Trophoblast cell (in vitro differentiated cells and primary cell): ENCODE data around the gene NRL.

ENCODE experiments used
- DNase-seq, 2 donors: peaks; one replicate each; pipeline ENCODE4 v3.0.0-alpha.2; 2016
- H2AFZ ChIP-seq: 2 replicates; pipeline ENCODE4 v1.6.1; 2013; ENCODE audit warnings: low read length, moderate library complexity, mild to moderate bottlenecking; ENCODE audit not compliant: insufficient read depth, poor library complexity
- H2AK5ac ChIP-seq: 2 replicates; pipeline ENCODE4 v1.6.1; 2013; ENCODE audit warnings: mild to moderate bottlenecking, low read length
- H2BK120ac ChIP-seq: 2 replicates; pipeline ENCODE4 v1.6.1; 2013; ENCODE audit warnings: low read length, mild to moderate bottlenecking, moderate library complexity; ENCODE audit not compliant: insufficient read depth, poor library complexity
- H2BK12ac ChIP-seq: 2 replicates; pipeline ENCODE4 v1.6.1; 2013; ENCODE audit warnings: mild to moderate bottlenecking, low read length, moderate library complexity
- H2BK5ac ChIP-seq: 2 replicates; pipeline ENCODE4 v1.6.1; 2013; ENCODE audit warnings: low read length, low read depth, moderate library complexity, mild to moderate bottlenecking; ENCODE audit not compliant: poor library complexity
- H3K14ac ChIP-seq: 2 replicates; pipeline ENCODE4 v1.6.1; 2013; ENCODE audit warnings: mild to moderate bottlenecking, low read length
- H3K18ac ChIP-seq: 2 replicates; pipeline ENCODE4 v1.6.1; 2013; ENCODE audit warnings: mild to moderate bottlenecking, low read length
- H3K23ac ChIP-seq: 2 replicates; pipeline ENCODE4 v1.6.1; 2013; ENCODE audit warnings: low read length
- H3K27ac ChIP-seq: 2 replicates; pipeline ENCODE4 v1.5.1; 2013; ENCODE audit warnings: low read depth, mild to moderate bottlenecking, inconsistent platforms, low read length, moderate library complexity
- H3K27me3 ChIP-seq: 2 replicates; pipeline ENCODE4 v1.6.1; 2013; ENCODE audit warnings: inconsistent platforms, mild to moderate bottlenecking, low read length, moderate library complexity; ENCODE audit not compliant: insufficient read depth
- H3K36me3 ChIP-seq, 2 experiments: 1 replicate in 1 of 2; 2 replicates in 1 of 2; pipeline ENCODE4 v1.6.1; 2013; ENCODE audit warnings: low read length in 2 of 2, mild to moderate bottlenecking in 2 of 2, moderate library complexity in 1 of 2; ENCODE audit not compliant: insufficient read depth in 2 of 2, control insufficient read depth in 1 of 2
- H3K4ac ChIP-seq: 2 replicates; pipeline ENCODE4 v1.6.1; 2013; ENCODE audit warnings: low read depth, mild to moderate bottlenecking, low read length, moderate library complexity
- H3K4me1 ChIP-seq, 2 experiments: 1 replicate in 1 of 2; 2 replicates in 1 of 2; pipeline ENCODE4 v1.6.1; 2013; ENCODE audit warnings: low read length in 2 of 2, mild to moderate bottlenecking in 2 of 2, moderate library complexity in 1 of 2; ENCODE audit not compliant: insufficient read depth in 2 of 2, control insufficient read depth in 1 of 2
- H3K4me2 ChIP-seq: 2 replicates; pipeline ENCODE4 v1.6.1; 2013; ENCODE audit warnings: inconsistent platforms, mild to moderate bottlenecking, low read length, moderate library complexity
- H3K4me3 ChIP-seq: 2 replicates; pipeline ENCODE4 v1.5.1; 2013; ENCODE audit warnings: mild to moderate bottlenecking, low read depth, low read length, inconsistent platforms
- H3K79me1 ChIP-seq: one replicate; pipeline ENCODE4 v1.6.1; 2013; ENCODE audit warnings: low read length
- H3K79me2 ChIP-seq: 2 replicates; pipeline ENCODE4 v1.6.1; 2013; ENCODE audit warnings: low read length, mild to moderate bottlenecking; ENCODE audit not compliant: control insufficient read depth, insufficient read depth, poor library complexity
- H3K9ac ChIP-seq: 2 replicates; pipeline ENCODE4 v1.6.1; 2013; ENCODE audit warnings: mild to moderate bottlenecking, low read length
- H3K9me3 ChIP-seq: 2 replicates; pipeline ENCODE4 v1.6.1; 2013; ENCODE audit warnings: low read depth, mild to moderate bottlenecking, control low read depth, inconsistent platforms, low read length; ENCODE audit not compliant: insufficient read depth
- H4K12ac ChIP-seq: 2 replicates; pipeline ENCODE4 v1.6.1; 2013; ENCODE audit warnings: low read depth, mild to moderate bottlenecking, low read length, moderate library complexity
- H4K8ac ChIP-seq: 2 replicates; pipeline ENCODE4 v1.6.1; 2013; ENCODE audit warnings: low read depth, mild to moderate bottlenecking, low read length, moderate library complexity
- H4K91ac ChIP-seq: one replicate; pipeline ENCODE4 v1.6.1; 2013; ENCODE audit warnings: low read depth, mild to moderate bottlenecking, low read length, moderate library complexity
- WGBS: extraction: QIAGEN DNeasy Blood & Tissue Kit; methylation state at CpG from one replicate; pipeline ENCODE4 v1.1.7; 2013; ENCODE audit warnings: missing lambda C conversion rate; ENCODE audit not compliant: insufficient read length, insufficient coverage; ENCODE audit errors: extremely low coverage; 5-methylcytosine and 5-hydroxymethylcytosine counted together

Gene NRL

DNA sequence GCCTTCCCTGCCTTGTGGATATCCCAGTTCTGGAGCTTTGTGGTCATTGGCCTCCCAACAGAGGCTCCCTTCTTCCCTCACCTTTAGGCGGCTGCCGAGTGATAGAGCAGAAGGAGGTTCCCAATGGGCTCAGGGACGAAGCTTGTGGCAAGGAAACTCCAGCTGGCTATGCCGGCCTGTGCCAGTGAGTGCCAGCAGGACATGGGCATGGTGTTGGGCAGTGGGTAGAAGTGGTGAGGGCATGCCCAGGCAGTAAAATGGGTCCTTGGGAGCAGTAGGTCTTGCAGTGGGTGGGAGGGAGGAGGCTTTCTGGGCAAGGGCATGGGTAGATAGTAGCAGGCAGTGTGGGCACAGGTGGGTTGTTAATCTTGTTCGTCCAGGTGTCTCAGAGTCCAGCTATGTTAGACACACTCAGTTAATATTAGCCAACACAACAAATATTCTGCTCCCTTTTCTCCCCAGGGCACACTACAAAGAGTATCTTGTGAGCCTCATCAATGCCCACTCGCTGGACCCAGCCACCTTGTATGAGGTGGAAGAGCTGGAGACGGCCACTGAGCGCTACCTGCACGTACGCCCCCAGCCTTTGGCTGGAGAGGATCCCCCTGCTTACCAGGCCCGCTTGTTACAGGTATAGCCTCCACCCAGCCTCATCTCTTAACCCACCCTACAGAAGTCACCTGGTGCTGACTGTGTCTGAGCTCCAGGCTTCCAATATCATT, 45.2 kb upstream of the NRL start:
- H2BK12ac ChIP-seq, result no peak overlapping the region
- H3K9me3 ChIP-seq, result no peaks in the 10 kb centered on the region
- no peak overlapping the region for H2BK5ac ChIP-seq
- no peaks in the 10 kb centered on the region for H3K27me3 ChIP-seq
- H3K23ac ChIP-seq, result no peak overlapping the region
- no peak overlapping the region for H2BK120ac ChIP-seq
- H3K14ac ChIP-seq, result no peak overlapping the region
- no peak overlapping the region for H3K4me2 ChIP-seq
- no CpG with 5 or more reads among the region's 11 CpGs for WGBS
- H4K12ac ChIP-seq, result no peak overlapping the region
- no peak overlapping the region for H4K91ac ChIP-seq
- H3K9ac ChIP-seq, result no peak overlapping the region
- H3K18ac ChIP-seq, result no peak overlapping the region
- H3K4ac ChIP-seq, result no peak overlapping the region
- H3K4me1 ChIP-seq, result peaks cover 6 to 7% of the 10 kb centered on the region in 2 experiments
- peaks cover 4% of the 10 kb centered on the region for H3K79me1 ChIP-seq
- no peak overlapping the region for H4K8ac ChIP-seq
- no peak overlapping the region for H3K4me3 ChIP-seq
- no peak overlapping the region for H2AK5ac ChIP-seq
- peaks cover 2% of the 10 kb centered on the region for H3K79me2 ChIP-seq
- peak; percentile 35 to 62 for DNase-seq
- H2AFZ ChIP-seq, result no peak overlapping the region
- no peak overlapping the region for H3K27ac ChIP-seq
- H3K36me3 ChIP-seq, result peaks cover 66 to 67% of the 10 kb centered on the region in 2 experiments

DNA sequence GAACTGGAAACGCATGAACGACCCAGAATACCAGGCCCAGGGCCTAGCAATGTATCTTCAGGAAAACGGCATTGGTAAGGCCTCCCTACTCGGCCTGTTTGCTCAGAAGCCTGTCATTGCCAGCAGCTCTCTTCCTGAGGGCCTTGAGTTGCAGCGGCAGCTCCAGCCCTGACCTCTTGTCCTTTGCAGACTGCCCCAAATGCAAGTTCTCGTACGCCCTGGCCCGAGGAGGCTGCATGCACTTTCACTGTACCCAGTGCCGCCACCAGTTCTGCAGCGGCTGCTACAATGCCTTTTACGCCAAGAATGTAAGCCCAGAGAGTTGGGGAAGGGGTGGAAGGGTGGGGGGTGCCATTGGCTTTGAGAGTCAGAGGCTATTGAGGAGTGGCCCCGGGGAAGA, 42.6 kb upstream of the NRL start:
- H3K36me3 ChIP-seq, result peaks cover 48 to 52% of the 10 kb centered on the region in 2 experiments
- H3K27me3 ChIP-seq, result no peaks in the 10 kb centered on the region
- no peak for DNase-seq
- no CpG with 5 or more reads among the region's 12 CpGs for WGBS
- no peak overlapping the region for H2AK5ac ChIP-seq
- no peak overlapping the region for H3K4me3 ChIP-seq
- no peak overlapping the region for H4K8ac ChIP-seq
- peaks cover 6 to 7% of the 10 kb centered on the region in 2 experiments for H3K4me1 ChIP-seq
- H2BK12ac ChIP-seq, result no peak overlapping the region
- H4K91ac ChIP-seq, result no peak overlapping the region
- H2BK120ac ChIP-seq, result no peak overlapping the region
- no peak overlapping the region for H3K4ac ChIP-seq
- no peak overlapping the region for H3K23ac ChIP-seq
- peaks cover 4% of the 10 kb centered on the region for H3K79me1 ChIP-seq
- H3K9ac ChIP-seq, result no peak overlapping the region
- no peak overlapping the region for H3K18ac ChIP-seq
- no peaks in the 10 kb centered on the region for H3K9me3 ChIP-seq
- no peak overlapping the region for H3K4me2 ChIP-seq
- no peak overlapping the region for H3K14ac ChIP-seq
- H2AFZ ChIP-seq, result no peak overlapping the region
- H2BK5ac ChIP-seq, result no peak overlapping the region
- H3K79me2 ChIP-seq, result peaks cover 2% of the 10 kb centered on the region
- no peak overlapping the region for H4K12ac ChIP-seq
- no peak overlapping the region for H3K27ac ChIP-seq

DNA sequence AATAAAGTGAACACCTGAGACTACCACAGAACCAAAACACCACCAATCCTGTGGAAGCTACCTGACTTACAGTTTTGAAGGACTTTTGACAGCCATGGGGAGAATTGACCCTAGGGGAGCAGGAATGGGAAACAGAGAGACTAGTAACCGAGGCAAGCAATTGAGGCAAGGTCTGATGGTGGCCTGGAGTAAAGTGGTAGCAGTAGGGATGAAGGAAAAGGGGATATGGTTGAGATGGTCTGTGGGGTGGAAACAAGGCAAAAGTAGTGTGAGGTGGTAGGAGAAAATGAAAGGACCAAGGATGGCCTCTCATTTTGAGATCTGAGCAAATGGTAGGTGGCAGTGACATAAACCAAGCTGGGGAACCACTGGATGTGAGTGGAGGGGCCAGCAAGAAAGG, 42.1 kb upstream of the NRL start:
- Histone ChIP-seq H3K36me3 (peaks cover 46 to 54% of the 10 kb centered on the region in 2 experiments), H3K4me3 (no peak overlapping the region), H3K4ac (no peak overlapping the region), H2AFZ (no peak overlapping the region), H3K27ac (no peak overlapping the region), H2AK5ac (no peak overlapping the region), H4K91ac (no peak overlapping the region), H3K4me1 (peaks cover 3 to 5% of the 10 kb centered on the region in 2 experiments), H3K9ac (no peak overlapping the region), H4K8ac (no peak overlapping the region), H3K4me2 (no peak overlapping the region), H3K18ac (no peak overlapping the region), H3K27me3 (no peaks in the 10 kb centered on the region), H3K14ac (no peak overlapping the region), H2BK5ac (no peak overlapping the region), H2BK12ac (no peak overlapping the region), H3K79me2 (peaks cover 2% of the 10 kb centered on the region), H3K23ac (no peak overlapping the region), H3K79me1 (peaks cover 4% of the 10 kb centered on the region), H3K9me3 (no peaks in the 10 kb centered on the region), H2BK120ac (no peak overlapping the region), H4K12ac (no peak overlapping the region)
- WGBS, result no CpG with 5 or more reads among the region's 1 CpG
- no peak for DNase-seq

DNA sequence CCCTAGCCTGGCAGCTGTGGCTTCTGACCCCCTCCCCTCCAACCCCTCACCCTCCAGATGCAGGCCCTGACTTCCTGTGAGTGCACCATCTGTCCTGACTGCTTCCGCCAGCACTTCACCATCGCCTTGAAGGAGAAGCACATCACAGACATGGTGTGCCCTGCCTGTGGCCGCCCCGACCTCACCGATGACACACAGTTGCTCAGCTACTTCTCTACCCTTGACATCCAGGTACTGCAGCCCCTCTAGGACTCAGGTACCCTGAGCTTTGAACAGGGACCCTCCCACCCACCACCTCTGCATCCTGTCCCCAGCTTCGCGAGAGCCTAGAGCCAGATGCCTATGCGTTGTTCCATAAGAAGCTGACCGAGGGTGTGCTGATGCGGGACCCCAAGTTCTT, 40.4 kb upstream of the NRL start:
- Histone ChIP-seq H2AFZ (no peak overlapping the region), H3K4me3 (no peak overlapping the region), H3K18ac (no peak overlapping the region), H3K27me3 (no peaks in the 10 kb centered on the region), H2BK120ac (no peak overlapping the region), H3K27ac (no peak overlapping the region), H3K9me3 (peaks cover 3% of the 10 kb centered on the region), H2AK5ac (no peak overlapping the region), H3K4me1 (no peaks in the 10 kb centered on the region), H3K79me1 (no peaks in the 10 kb centered on the region), H3K23ac (no peak overlapping the region), H3K4ac (no peak overlapping the region), H3K4me2 (no peak overlapping the region), H3K36me3 (peaks cover 55 to 64% of the 10 kb centered on the region in 2 experiments), H2BK12ac (no peak overlapping the region), H3K79me2 (no peaks in the 10 kb centered on the region), H3K9ac (no peak overlapping the region), H2BK5ac (no peak overlapping the region), H4K12ac (no peak overlapping the region), H4K8ac (no peak overlapping the region), H4K91ac (no peak overlapping the region), H3K14ac (no peak overlapping the region)
- WGBS, result no CpG with 5 or more reads among the region's 10 CpGs
- no peak for DNase-seq
